C4-2B (cell line): ENCODE data around the gene TTLL10.

ENCODE experiments used
- CTCF ChIP-seq: fragments of 450-650 bp; conservative IDR thresholded peaks from 2 replicates; pipeline ENCODE4 v1.5.1; 2017; ENCODE audit warnings: mild to moderate bottlenecking
- ZFX ChIP-seq: fragments of 450-650 bp; IDR thresholded peaks from 2 replicates; pipeline ENCODE4 v1.6.1; 2017

GRCh38 chr1:1212780-1213344 lies 39.2 kb downstream of the TTLL10 start:
- TF ChIP-seq CTCF (no peak), ZFX (no peak)
